Measurements from ENCODE around the gene FGD3. TPM values are rescaled to one million over a fixed set of nuclear protein-coding genes. Genes with fewer than 3 reads are reported as not detected.

Gene FGD3
- polyA plus RNA-seq, 2 of the 4 experiments (the other 2 are of a cell fraction), result 0.18 to 0.23 TPM

- ATAC-seq (no peak), DNase-seq (ENCODE audit: low read depth in 1 of 2, low spot score in 1 of 2) (no peak), FAIRE-seq (no peak)
- 83% methylated on average over 11 of the region's 11 CpGs for WGBS (ENCODE audit: missing lambda C conversion rate)
- Histone ChIP-seq H3K4me2 (no peak overlapping the region), H3K4me1 (peaks cover under 1% of the 10 kb centered on the region; the same call in 1 of the 3 replicates), H3K27ac (no peak overlapping the region), H3K9me3 (no peaks in the 10 kb centered on the region), H3K4me3 (no peak overlapping the region)
- TF ChIP-seq HMGXB4 (CRISPR knock-in tag; IDR thresholded peaks at IDR 0.05; ENCODE audit: borderline replicate concordance), result no peak
- no peak for TF ChIP-seq SMC3 (IDR thresholded peaks at IDR 0.05)
- TF ChIP-seq NPAS2 (CRISPR knock-in tag; IDR thresholded peaks at IDR 0.05; ENCODE audit: borderline replicate concordance), result no peak
- no peak for TF ChIP-seq CHD2 (IDR thresholded peaks at IDR 0.05; ENCODE audit: low read length, partially characterized antibody)
- no peak for TF ChIP-seq HES2 (IDR thresholded peaks at IDR 0.05)
- TF ChIP-seq FOSL2 (IDR thresholded peaks at IDR 0.05), result no peak
- no peak for TF ChIP-seq FOSL2 (CRISPR knock-in tag; IDR thresholded peaks at IDR 0.05)
- no peak for TF ChIP-seq RFX5 (IDR thresholded peaks at IDR 0.05)
- no peak for TF ChIP-seq CBX2 (IDR thresholded peaks at IDR 0.05; ENCODE audit: borderline replicate concordance, low read depth)
- TF ChIP-seq ZSCAN20 (CRISPR knock-in tag; IDR thresholded peaks at IDR 0.05), result no peak
- TF ChIP-seq ZC3H11A (IDR thresholded peaks at IDR 0.05), result no peak
- ChIA-PET POLR2A (no interaction called here), CTCF (interaction anchor here (0.8 to 1.3 kb wide), 5 partner anchors 11 to 443 kb away, joined by 3 to 4 read pairs (median 3); no protein-coding TSS in a partner anchor)
Observed at GRCh38 chr9:93054758-93055704, 107.7 kb downstream of the FGD3 start.

GRCh38 chr9:93057042-93057702, 109.8 kb downstream of the FGD3 start:
- no peak overlapping the region for H3K4me2 ChIP-seq
- ATAC-seq, result peak in 1 of 2 experiments; percentile 17; a peak in 2 of 6 replicates
- H3K9me3 ChIP-seq, result no peaks in the 10 kb centered on the region
- WGBS (ENCODE audit: missing lambda C conversion rate), result 85% methylated on average over 8 of the region's 8 CpGs
- H3K27ac ChIP-seq, result no peak overlapping the region
- ChIA-PET POLR2A (no interaction called here), CTCF (no interaction called here)
- no peak overlapping the region for H3K4me3 ChIP-seq
- no peak for DNase-seq (ENCODE audit: low read depth in 1 of 2, low spot score in 1 of 2)
- TF ChIP-seq KDM5A (IDR thresholded peaks at IDR 0.05) (no peak), ATOH8 (CRISPR knock-in tag; IDR thresholded peaks at IDR 0.05; ENCODE audit: low read depth) (no peak), RARB (CRISPR knock-in tag; IDR thresholded peaks at IDR 0.05) (no peak), MAZ (IDR thresholded peaks at IDR 0.05; ENCODE audit: borderline replicate concordance, low read depth, low read length) (no peak), POLR2A (IDR thresholded peaks at IDR 0.05; ENCODE audit: low read length) (no peak), KDM1A (IDR thresholded peaks at IDR 0.05; ENCODE audit: low read depth) (no peak), POLR2AphosphoS2 (conservative IDR thresholded peaks at IDR 0.05; ENCODE audit: low read length) (no peak), SREBF2 (IDR thresholded peaks at IDR 0.05) (no peak), CEBPB (IDR thresholded peaks at IDR 0.05) (no peak)
- peaks cover 18% of the 10 kb centered on the region for H3K4me1 ChIP-seq
- FAIRE-seq, result no peak

Measured in A549 (cell line).